Keratinocyte (primary cell): ENCODE data around the gene PLEKHN1. TPM values are rescaled to one million over a fixed set of nuclear protein-coding genes. Genes with fewer than 3 reads are reported as not detected.

Experiments
- DNase-seq: peaks from one replicate; pipeline ENCODE4 v3.0.0-alpha.2; 2011; ENCODE audit warnings: low read depth, missing footprints, low spot score
- FAIRE-seq: peaks from 2 replicates; lab custom pipeline; 2011; peaks lifted over from hg19 to GRCh38; lab: Jason Lieb, UNC
- H2AFZ ChIP-seq: 2 replicates; pipeline ENCODE4 v1.6.0; 2012; ENCODE audit warnings: low read length, control low read depth, inconsistent platforms; ENCODE audit not compliant: control insufficient read depth
- H3K27ac ChIP-seq: 2 replicates; pipeline ENCODE4 v1.5.1; 2011; ENCODE audit warnings: low read length; ENCODE audit not compliant: control insufficient read depth, insufficient read depth
- H3K27me3 ChIP-seq: 3 replicates; pipeline ENCODE4 v1.6.0; 2011; ENCODE audit warnings: low read length; ENCODE audit not compliant: control insufficient read depth, insufficient read depth; ENCODE audit errors: extremely low read depth
- H3K36me3 ChIP-seq, 2 experiments: 2 replicates in 1 of 2; 3 replicates in 1 of 2; pipeline ENCODE4 v1.5.1; 2011; ENCODE audit warnings: low read length in 2 of 2, mild to moderate bottlenecking in 1 of 2; ENCODE audit not compliant: control insufficient read depth in 2 of 2, insufficient read depth in 2 of 2; ENCODE audit errors: extremely low read depth in 1 of 2
- H3K4me1 ChIP-seq: 3 replicates; pipeline ENCODE4 v1.5.1; 2011; ENCODE audit warnings: low read length; ENCODE audit not compliant: control insufficient read depth, insufficient read depth; ENCODE audit errors: extremely low read depth
- H3K4me2 ChIP-seq: 3 replicates; pipeline ENCODE4 v1.6.0; 2011; ENCODE audit warnings: low read depth, low read length; ENCODE audit not compliant: control insufficient read depth, insufficient read depth; ENCODE audit errors: extremely low read depth
- H3K4me3 ChIP-seq, 3 experiments: fragments of 200-600 bp in 1 of 3; sonication (generic) in 1 of 3; 2 replicates in 2 of 3; 3 replicates in 1 of 3; pipeline ENCODE4 v1.5.1; 2011 to 2016; ENCODE audit warnings: low read length in 3 of 3, mild to moderate bottlenecking in 3 of 3, control low read depth in 2 of 3, inconsistent platforms in 1 of 3, low read depth in 1 of 3, mixed read lengths in 1 of 3, mixed run types in 1 of 3, moderate library complexity in 1 of 3; ENCODE audit not compliant: control insufficient read depth in 2 of 3, insufficient read depth in 2 of 3; ENCODE audit errors: extremely low read depth in 1 of 3
- H3K79me2 ChIP-seq: 2 replicates; pipeline ENCODE4 v1.6.0; 2012; ENCODE audit warnings: low read length; ENCODE audit not compliant: control insufficient read depth, insufficient read depth
- H3K9ac ChIP-seq: 3 replicates; pipeline ENCODE4 v1.6.0; 2011; ENCODE audit warnings: low read length; ENCODE audit not compliant: control insufficient read depth, insufficient read depth; ENCODE audit errors: extremely low read depth
- H3K9me1 ChIP-seq: 3 replicates; pipeline ENCODE4 v1.6.0; 2011; ENCODE audit warnings: low read length; ENCODE audit not compliant: control insufficient read depth, insufficient read depth; ENCODE audit errors: extremely low read depth
- H3K9me3 ChIP-seq: 2 replicates; pipeline ENCODE4 v1.5.1; 2012; ENCODE audit warnings: low read depth, low read length; ENCODE audit not compliant: control insufficient read depth
- H4K20me1 ChIP-seq: 3 replicates; pipeline ENCODE4 v1.6.0; 2011; ENCODE audit warnings: low read length; ENCODE audit not compliant: control insufficient read depth, insufficient read depth; ENCODE audit errors: extremely low read depth
- EZH2 ChIP-seq: IDR thresholded peaks from one replicate; pipeline ENCODE4 v1.6.1; 2012; ENCODE audit warnings: inconsistent platforms, mild to moderate bottlenecking, low read length, moderate library complexity
- dilution Hi-C: fragments of 300-500 bp; cut with MboI; formaldehyde crosslinking; loops from one replicate; pipeline ENCODE4 v1.7.0; 2020; ENCODE audit warnings: low sequenced_read_pairs; ENCODE audit not compliant: extremely low pct_ligation_motif_present
- polyA plus RNA-seq, 5 experiments: library from polyadenylated mRNA; depleted of rRNA in 3 of 5; stranded (reverse) in 3 of 5; stranded (forward) in 1 of 5; unstranded in 1 of 5; fragments of >200 nt; gene quantifications; 1 replicate in 1 of 5; 2 replicates in 3 of 5; 3 replicates in 1 of 5; pipeline versions ENCODE4 v1.2.1 to v1.2.3, GENCODE V29; 2011 to 2012; ENCODE audit warnings: missing spikeins in 2 of 5, low read depth in 1 of 5, low replicate concordance in 1 of 5
- TF ChIP-seq, protein P1 (sequence below), 3 experiments: IDR thresholded peaks in 1 of 3; conservative IDR thresholded peaks in 1 of 3; optimal IDR thresholded peaks in 1 of 3; 2 replicates in 2 of 3; 3 replicates in 1 of 3; pipeline versions ENCODE3 to v1.5.1; 2011; ENCODE audit warnings: low read length in 3 of 3, mild to moderate bottlenecking in 3 of 3, moderate library complexity in 2 of 3, control low read depth in 1 of 3, inconsistent platforms in 1 of 3; ENCODE audit not compliant: insufficient read depth in 2 of 3; ENCODE audit errors: extremely low read depth in 1 of 3

The PLEKHN1 gene
- polyA plus RNA-seq, 1 donor (not counting 4 experiments of a cell fraction or from before 2014, with no cell fraction given) = 2.5 TPM

DNA sequence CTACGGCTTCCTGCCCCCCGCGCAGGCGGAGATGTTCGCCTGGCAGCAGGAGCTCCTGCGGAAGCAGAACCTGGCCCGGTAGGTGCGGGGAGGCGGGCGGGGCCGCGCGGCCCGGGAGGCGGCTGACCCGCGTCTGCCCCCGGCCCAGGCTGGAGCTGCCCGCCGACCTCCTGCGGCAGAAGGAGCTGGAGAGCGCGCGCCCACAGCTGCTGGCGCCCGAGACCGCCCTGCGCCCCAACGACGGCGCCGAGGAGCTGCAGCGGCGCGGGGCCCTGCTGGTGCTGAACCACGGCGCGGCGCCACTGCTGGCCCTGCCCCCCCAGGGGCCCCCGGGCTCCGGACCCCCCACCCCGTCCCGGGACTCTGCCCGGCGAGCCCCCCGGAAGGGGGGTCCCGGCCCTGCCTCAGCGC is 23.9 kb upstream of the PLEKHN1 start:
- Histone ChIP-seq H3K9ac (no peak overlapping the region), H3K4me3 (no peak overlapping the region)

DNA sequence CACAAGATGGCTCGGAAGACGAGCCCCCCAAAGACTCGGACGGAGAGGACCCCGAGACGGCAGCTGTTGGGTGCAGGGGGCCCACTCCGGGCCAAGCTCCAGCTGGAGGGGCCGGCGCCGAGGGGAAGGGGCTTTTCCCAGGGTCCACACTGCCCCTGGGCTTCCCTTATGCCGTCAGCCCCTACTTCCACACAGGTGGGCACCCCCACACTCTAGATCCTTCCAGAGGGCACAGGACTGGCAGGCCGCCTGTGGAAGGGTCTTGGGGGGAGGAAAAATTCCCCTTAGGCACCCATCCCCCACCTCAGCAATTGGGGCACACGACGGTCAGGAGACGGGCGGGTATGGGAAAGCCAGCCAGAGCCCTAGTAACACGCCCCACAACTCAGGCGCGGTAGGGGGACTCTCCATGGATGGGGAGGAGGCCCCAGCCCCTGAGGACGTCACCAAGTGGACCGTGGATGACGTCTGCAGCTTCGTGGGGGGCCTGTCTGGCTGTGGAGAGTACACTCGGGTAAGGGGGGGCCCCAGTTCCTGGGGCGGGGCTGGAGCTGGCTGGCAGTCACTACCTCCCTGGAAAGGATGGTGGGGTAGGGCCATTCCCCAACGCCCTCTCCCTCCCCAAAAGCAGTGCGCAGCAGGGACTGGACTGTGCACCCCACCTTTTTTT is 23.3 kb upstream of the PLEKHN1 start:
- H3K4me3 ChIP-seq = no peak overlapping the region
- DNase-seq (no peak), FAIRE-seq (no peak)
- no peak overlapping the region for H3K27ac ChIP-seq
- no peak overlapping the region for H3K9ac ChIP-seq
- peaks cover 11% of the 10 kb centered on the region for H3K4me1 ChIP-seq
- dilution Hi-C loops = no loop called here
- H2AFZ ChIP-seq = no peak overlapping the region
- no peaks in the 10 kb centered on the region for H4K20me1 ChIP-seq
- TF ChIP-seq, protein P1, sequence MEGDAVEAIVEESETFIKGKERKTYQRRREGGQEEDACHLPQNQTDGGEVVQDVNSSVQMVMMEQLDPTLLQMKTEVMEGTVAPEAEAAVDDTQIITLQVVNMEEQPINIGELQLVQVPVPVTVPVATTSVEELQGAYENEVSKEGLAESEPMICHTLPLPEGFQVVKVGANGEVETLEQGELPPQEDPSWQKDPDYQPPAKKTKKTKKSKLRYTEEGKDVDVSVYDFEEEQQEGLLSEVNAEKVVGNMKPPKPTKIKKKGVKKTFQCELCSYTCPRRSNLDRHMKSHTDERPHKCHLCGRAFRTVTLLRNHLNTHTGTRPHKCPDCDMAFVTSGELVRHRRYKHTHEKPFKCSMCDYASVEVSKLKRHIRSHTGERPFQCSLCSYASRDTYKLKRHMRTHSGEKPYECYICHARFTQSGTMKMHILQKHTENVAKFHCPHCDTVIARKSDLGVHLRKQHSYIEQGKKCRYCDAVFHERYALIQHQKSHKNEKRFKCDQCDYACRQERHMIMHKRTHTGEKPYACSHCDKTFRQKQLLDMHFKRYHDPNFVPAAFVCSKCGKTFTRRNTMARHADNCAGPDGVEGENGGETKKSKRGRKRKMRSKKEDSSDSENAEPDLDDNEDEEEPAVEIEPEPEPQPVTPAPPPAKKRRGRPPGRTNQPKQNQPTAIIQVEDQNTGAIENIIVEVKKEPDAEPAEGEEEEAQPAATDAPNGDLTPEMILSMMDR (optimal IDR thresholded peaks at IDR 0.05 in 1 of 3, IDR thresholded peaks at IDR 0.05 in 1 of 3, conservative IDR thresholded peaks at IDR 0.05 in 1 of 3; ENCODE audit: extremely low read depth in 1 of 3, insufficient read depth in 2 of 3, low read length in 3 of 3) = no peak
- TF ChIP-seq EZH2 = peak; percentile 84
- no peaks in the 10 kb centered on the region for H3K79me2 ChIP-seq
- H3K27me3 ChIP-seq = peaks cover 53% of the 10 kb centered on the region
- no peak overlapping the region for H3K4me2 ChIP-seq
- no peaks in the 10 kb centered on the region for H3K9me3 ChIP-seq
- peaks cover 12 to 19% of the 10 kb centered on the region in 2 experiments for H3K36me3 ChIP-seq
- no peaks in the 10 kb centered on the region for H3K9me1 ChIP-seq

More for the DNA sequence above, 23.9 kb upstream of the PLEKHN1 start:
- FAIRE-seq (no peak), DNase-seq (no peak)
- H3K4me1 ChIP-seq = peaks cover 11% of the 10 kb centered on the region
- H3K79me2 ChIP-seq = no peaks in the 10 kb centered on the region
- dilution Hi-C loops = no loop called here
- peaks cover 53% of the 10 kb centered on the region for H3K27me3 ChIP-seq
- no peak overlapping the region for H3K4me2 ChIP-seq
- H3K9me3 ChIP-seq = no peaks in the 10 kb centered on the region
- no peaks in the 10 kb centered on the region for H4K20me1 ChIP-seq
- no peak overlapping the region for H2AFZ ChIP-seq
- TF ChIP-seq, protein P1 (optimal IDR thresholded peaks at IDR 0.05 in 1 of 3, IDR thresholded peaks at IDR 0.05 in 1 of 3, conservative IDR thresholded peaks at IDR 0.05 in 1 of 3; ENCODE audit: extremely low read depth in 1 of 3, insufficient read depth in 2 of 3, low read length in 3 of 3) = no peak
- peak; percentile 85 for TF ChIP-seq EZH2
- H3K36me3 ChIP-seq = peaks cover 6 to 14% of the 10 kb centered on the region in 2 experiments
- no peak overlapping the region for H3K27ac ChIP-seq
- H3K9me1 ChIP-seq = no peaks in the 10 kb centered on the region
